ENCODE data around the gene TTC21A. TPM values are rescaled to one million over a fixed set of nuclear protein-coding genes. Genes with fewer than 3 reads are reported as not detected.

Gene TTC21A
- total and polyA plus RNA-seq, 2 donors from 2014 or later: 4.8 to 14.1 TPM

- FAIRE-seq: no peak
- Histone ChIP-seq H3K4me3 (ENCODE audit: low read length in 3 of 3) (no peak overlapping the region), H3K9ac (ENCODE audit: low read length in 3 of 3) (no peak overlapping the region), H3K27me3 (ENCODE audit: control insufficient read depth, insufficient read depth, low read length) (no peaks in the 10 kb centered on the region), H3K9me3 (ENCODE audit: control insufficient read depth in 2 of 3, insufficient read depth in 1 of 3, low read length in 3 of 3) (no peaks in the 10 kb centered on the region), H3K27ac (ENCODE audit: low read depth in 2 of 2, low read length in 2 of 2) (no peak overlapping the region), H3K36me3 (ENCODE audit: control insufficient read depth in 2 of 3, insufficient read depth in 3 of 3, low read length in 3 of 3) (peaks cover 0 to 34% (median 29%) of the 10 kb centered on the region in 3 donors), H3K4me1 (ENCODE audit: control insufficient read depth in 2 of 3, insufficient read depth in 2 of 3, low read depth in 1 of 3, low read length in 3 of 3) (peaks cover 0 to 16% (median 7%) of the 10 kb centered on the region in 3 donors)
- DNase-seq: no peak
- TF ChIP-seq CTCF (IDR thresholded peaks at IDR 0.05; ENCODE audit: borderline replicate concordance, extremely low read depth, insufficient read depth): no peak
- intact Hi-C loops (cut with DNase I): no loop called here
Observed at GRCh38 chr3:39100500-39100886, 7.0 kb upstream of the TTC21A start.

GRCh38 chr3:39101022-39101689 lies 6.3 kb upstream of the TTC21A start:
- peak in 2 of 5 donors; percentile 7 to 33 for DNase-seq
- no peak for FAIRE-seq
- no peak overlapping the region for H3K4me3 ChIP-seq (ENCODE audit: low read length in 3 of 3)
- peaks cover 0 to 20% (median 13%) of the 10 kb centered on the region in 3 donors for H3K4me1 ChIP-seq (ENCODE audit: control insufficient read depth in 2 of 3, insufficient read depth in 2 of 3, low read depth in 1 of 3, low read length in 3 of 3)
- no peak overlapping the region for H3K27ac ChIP-seq (ENCODE audit: low read depth in 2 of 2, low read length in 2 of 2)
- H3K36me3 ChIP-seq (ENCODE audit: control insufficient read depth in 2 of 3, insufficient read depth in 3 of 3, low read length in 3 of 3): peaks cover 0 to 30% (median 29%) of the 10 kb centered on the region in 3 donors
- H3K27me3 ChIP-seq (ENCODE audit: control insufficient read depth, insufficient read depth, low read length): no peaks in the 10 kb centered on the region
- H3K9ac ChIP-seq (ENCODE audit: low read length in 3 of 3): no peak overlapping the region
- TF ChIP-seq CTCF (IDR thresholded peaks at IDR 0.05; ENCODE audit: borderline replicate concordance, extremely low read depth, insufficient read depth): peak; percentile 55
- no peaks in the 10 kb centered on the region for H3K9me3 ChIP-seq (ENCODE audit: control insufficient read depth in 2 of 3, insufficient read depth in 1 of 3, low read length in 3 of 3)
- intact Hi-C loops (cut with DNase I): no loop called here

- no peak for DNase-seq
- Histone ChIP-seq H3K9ac (ENCODE audit: low read length in 3 of 3) (no peak overlapping the region), H3K27me3 (ENCODE audit: control insufficient read depth, insufficient read depth, low read length) (no peaks in the 10 kb centered on the region), H3K27ac (ENCODE audit: low read depth in 2 of 2, low read length in 2 of 2) (no peak overlapping the region), H3K4me3 (ENCODE audit: low read length in 3 of 3) (no peak overlapping the region), H3K9me3 (ENCODE audit: control insufficient read depth in 2 of 3, insufficient read depth in 1 of 3, low read length in 3 of 3) (no peaks in the 10 kb centered on the region), H3K36me3 (ENCODE audit: control insufficient read depth in 2 of 3, insufficient read depth in 3 of 3, low read length in 3 of 3) (peaks cover 0 to 19% (median 19%) of the 10 kb centered on the region in 3 donors), H3K4me1 (ENCODE audit: control insufficient read depth in 2 of 3, insufficient read depth in 2 of 3, low read depth in 1 of 3, low read length in 3 of 3) (peaks cover 0 to 24% (median 13%) of the 10 kb centered on the region in 3 donors)
- intact Hi-C loops (cut with DNase I): no loop called here
- no peak for TF ChIP-seq CTCF (IDR thresholded peaks at IDR 0.05; ENCODE audit: borderline replicate concordance, extremely low read depth, insufficient read depth)
- no peak for FAIRE-seq
Observed at GRCh38 chr3:39102504-39103323, 4.8 kb upstream of the TTC21A start.

Data from kidney (tissue), 14 donors.